ENCODE measurements around the gene SLC7A5. TPM values are rescaled to one million over a fixed set of nuclear protein-coding genes. Genes with fewer than 3 reads are reported as not detected.
"Not testable (repeated sequence)": the region's sequence is repeated elsewhere in the genome, so short reads cannot be mapped to it uniquely, and the experiment has no call there.

SLC7A5 gene
- total RNA-seq, 1 donor from 2014 or later: 169 TPM

- H3K36me3 ChIP-seq (ENCODE audit: control insufficient read depth, insufficient read depth, low read length): peaks cover 36% of the 10 kb centered on the region
- FAIRE-seq: peak; percentile 47
Observed at GRCh38 chr16:87830673-87831420, 38.5 kb downstream of the SLC7A5 start.

DNA sequence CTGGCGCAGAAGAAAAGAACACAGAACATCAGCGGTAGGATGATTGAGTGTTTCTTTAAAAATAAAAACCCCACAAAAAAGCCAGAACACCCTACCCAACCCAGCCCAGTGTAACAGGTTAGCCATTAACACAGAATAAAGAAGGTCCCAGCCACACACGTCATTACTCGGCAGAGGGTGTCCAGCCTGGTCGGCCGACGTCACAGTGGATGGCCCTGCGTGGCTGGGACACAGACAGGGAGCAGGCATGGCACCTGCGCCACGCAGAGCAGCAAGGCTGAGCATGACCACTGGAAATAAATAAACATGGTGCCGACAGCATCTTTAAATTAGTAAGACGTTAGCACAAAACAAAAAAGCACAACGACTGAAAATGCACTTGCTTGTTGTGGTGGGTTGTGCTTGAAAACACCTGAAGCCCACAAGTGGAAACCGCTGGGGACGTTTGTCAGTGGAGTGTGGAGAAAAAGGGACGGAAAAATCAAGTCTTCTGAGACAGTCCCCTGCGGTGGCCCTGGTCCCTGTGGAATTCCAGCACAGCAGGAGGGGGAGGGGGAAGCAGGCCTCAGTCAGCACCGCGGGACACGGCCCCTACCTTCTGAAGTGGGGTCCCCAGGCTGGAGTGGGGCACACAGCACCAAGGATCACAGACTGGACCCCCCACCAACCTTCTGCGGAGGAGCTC lies 39.2 kb downstream of the SLC7A5 start:
- TF ChIP-seq CTCF (IDR thresholded peaks at IDR 0.05; ENCODE audit: insufficient read depth, low read length, severe bottlenecking): no peak
- Histone ChIP-seq H3K36me3 (ENCODE audit: control insufficient read depth, insufficient read depth, low read length) (peaks cover 30% of the 10 kb centered on the region), H3K4me3 (ENCODE audit: low read depth, low read length) (no peak overlapping the region), H3K27me3 (ENCODE audit: control insufficient read depth, insufficient read depth, low read length) (no peaks in the 10 kb centered on the region)
- no peak for DNase-seq (ENCODE audit: low read depth)
- no peak for FAIRE-seq

More at GRCh38 chr16:87830673-87831420, 38.5 kb downstream of the SLC7A5 start:
- no peak for TF ChIP-seq CTCF (IDR thresholded peaks at IDR 0.05; ENCODE audit: insufficient read depth, low read length, severe bottlenecking)
- Histone ChIP-seq H3K27me3 (ENCODE audit: control insufficient read depth, insufficient read depth, low read length) (no peaks in the 10 kb centered on the region), H3K4me3 (ENCODE audit: low read depth, low read length) (no peak overlapping the region)
- DNase-seq (ENCODE audit: low read depth): no peak

DNA sequence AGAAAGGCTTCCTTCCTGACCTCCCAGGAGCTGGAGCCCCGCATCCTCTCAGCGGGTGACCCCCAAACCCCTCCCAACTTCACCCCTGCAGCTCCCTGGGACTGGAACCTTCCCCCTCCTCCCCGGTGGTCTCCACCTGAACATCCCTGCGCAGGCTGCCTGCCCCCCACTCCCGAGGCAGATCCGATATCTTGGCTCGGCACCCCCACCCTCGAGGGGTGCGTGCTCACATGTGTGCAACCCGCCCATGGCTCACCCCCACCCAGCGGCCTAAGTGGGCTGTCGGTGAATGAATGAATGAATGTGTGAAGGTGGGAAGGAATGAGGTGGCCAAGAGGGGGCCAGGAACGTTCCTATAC lies 39.7 kb downstream of the SLC7A5 start:
- FAIRE-seq (no peak), DNase-seq (ENCODE audit: low read depth) (no peak)
- no peaks in the 10 kb centered on the region for H3K27me3 ChIP-seq (ENCODE audit: control insufficient read depth, insufficient read depth, low read length)
- H3K4me3 ChIP-seq (ENCODE audit: low read depth, low read length): no peak overlapping the region
- peaks cover 25% of the 10 kb centered on the region for H3K36me3 ChIP-seq (ENCODE audit: control insufficient read depth, insufficient read depth, low read length)
- no peak for TF ChIP-seq CTCF (IDR thresholded peaks at IDR 0.05; ENCODE audit: insufficient read depth, low read length, severe bottlenecking)

DNA sequence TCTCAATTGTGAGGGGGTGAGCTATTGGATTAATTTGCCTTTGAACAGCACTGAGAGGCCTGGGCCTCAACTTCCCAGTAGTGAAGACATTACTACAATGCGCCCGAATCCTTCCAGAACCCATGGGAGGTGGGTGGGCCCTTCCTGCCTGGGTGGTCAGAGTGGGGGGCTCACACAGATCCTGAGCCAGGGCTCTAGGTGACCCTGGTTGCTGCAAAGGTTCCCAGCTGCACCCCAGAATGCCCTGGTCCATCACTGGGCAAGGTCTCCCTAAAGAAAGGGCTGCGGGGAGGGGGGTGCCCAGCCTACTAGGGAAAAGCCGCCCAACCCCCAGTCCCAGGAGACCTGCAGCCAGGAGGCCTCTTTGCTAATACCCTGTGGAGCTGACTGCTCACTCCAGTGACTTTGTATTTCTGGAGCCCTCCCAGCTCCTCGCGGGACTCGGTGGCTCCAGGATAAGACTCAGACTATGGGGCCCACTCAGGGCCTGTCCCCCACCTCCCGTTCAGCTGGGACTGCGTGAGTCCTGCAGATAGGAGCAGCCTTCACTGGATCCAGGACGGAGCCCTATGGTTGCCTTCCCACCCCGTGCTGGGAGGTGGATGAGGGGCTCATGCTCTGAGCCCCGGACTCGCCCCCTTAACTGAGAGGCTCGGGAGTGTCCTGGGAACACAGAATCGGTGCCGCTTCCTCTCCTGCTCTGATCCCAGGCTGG lies 40.2 kb downstream of the SLC7A5 start:
- Histone ChIP-seq H3K27me3 (ENCODE audit: control insufficient read depth, insufficient read depth, low read length) (no peaks in the 10 kb centered on the region), H3K36me3 (ENCODE audit: control insufficient read depth, insufficient read depth, low read length) (peaks cover 19% of the 10 kb centered on the region), H3K4me3 (ENCODE audit: low read depth, low read length) (no peak overlapping the region)
- no peak for TF ChIP-seq CTCF (IDR thresholded peaks at IDR 0.05; ENCODE audit: insufficient read depth, low read length, severe bottlenecking)
- FAIRE-seq: no peak
- DNase-seq (ENCODE audit: low read depth): no peak

GRCh38 chr16:87828071-87828906 lies 41.0 kb downstream of the SLC7A5 start:
- TF ChIP-seq CTCF (IDR thresholded peaks at IDR 0.05; ENCODE audit: insufficient read depth, low read length, severe bottlenecking): no peak
- FAIRE-seq: no peak
- peaks cover 15% of the 10 kb centered on the region for H3K36me3 ChIP-seq (ENCODE audit: control insufficient read depth, insufficient read depth, low read length)
- no peaks in the 10 kb centered on the region for H3K27me3 ChIP-seq (ENCODE audit: control insufficient read depth, insufficient read depth, low read length)
- peak; percentile 23 for DNase-seq (ENCODE audit: low read depth)
- no peak overlapping the region for H3K4me3 ChIP-seq (ENCODE audit: low read depth, low read length)

DNA sequence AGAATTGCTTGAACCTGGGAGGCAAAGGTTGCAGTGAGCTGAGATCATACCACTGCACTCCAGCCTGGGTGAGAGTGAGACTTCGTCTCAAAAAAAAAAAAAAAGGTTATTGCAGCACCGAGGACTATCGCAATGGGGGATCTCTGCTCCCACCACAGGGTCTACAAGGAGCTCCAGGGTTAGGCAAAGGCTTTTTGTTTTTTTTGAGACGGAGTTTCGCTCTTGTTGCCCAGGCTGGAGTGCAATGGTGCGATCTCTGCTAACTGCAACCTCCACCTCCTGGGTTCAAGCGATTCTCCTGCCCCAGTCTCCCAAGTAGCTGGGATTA lies 41.8 kb downstream of the SLC7A5 start:
- H3K36me3 ChIP-seq (ENCODE audit: control insufficient read depth, insufficient read depth, low read length): peaks cover 10% of the 10 kb centered on the region
- not testable (repeated sequence) for DNase-seq (ENCODE audit: low read depth); H3K27me3 ChIP-seq (ENCODE audit: control insufficient read depth, insufficient read depth, low read length); H3K4me3 ChIP-seq (ENCODE audit: low read depth, low read length)
- FAIRE-seq: peak; percentile 75

Data from bronchial epithelial cell (primary cell).